IMR-90 (cell line): ENCODE data around the gene RALGAPB. TPM values are rescaled to one million over a fixed set of nuclear protein-coding genes. Genes with fewer than 3 reads are reported as not detected.

ENCODE experiments used
- ATAC-seq: fragments of 200-7000 bp; cut with Tn5 transposase; 2 replicates; pipeline ENCODE4 v1.9.1; 2020; ENCODE audit warnings: low read depth, mild to moderate bottlenecking, moderate library complexity
- BruUV-seq: library from RNA; stranded (reverse); fragments of 400-500 nt; replicated peaks from 2 replicates; lab custom pipeline; 2021; lab: Mats Ljungman, UMichigan
- CTCF ChIA-PET: fragments of 300-600 bp; formaldehyde crosslinking; extraction: SDS; loops from one replicate; lab custom pipeline; 2021; ENCODE audit warnings: antibody characterized with exemption; lab: Yijun Ruan, JAX
- POLR2A ChIA-PET: fragments of 300-600 bp; sonication (Branson Sonifier 250); formaldehyde crosslinking; loops from one replicate; lab custom pipeline; 2022; ENCODE audit warnings: antibody characterized with exemption; ENCODE audit not compliant: unreplicated experiment; lab: Charles Lee
- DNase-seq: peaks from one replicate; pipeline ENCODE4 v3.0.0; 2013
- H2AFZ ChIP-seq: replicated peaks from 2 replicates; pipeline ENCODE3; 2013; ENCODE audit warnings: low read length, mild to moderate bottlenecking; ENCODE audit not compliant: poor library complexity
- H2AK5ac ChIP-seq: 2 replicates; pipeline ENCODE4 v1.6.1; 2013; ENCODE audit warnings: low read depth, low read length, inconsistent platforms
- H2AK9ac ChIP-seq: replicated peaks from 2 replicates; pipeline ENCODE3; 2013; ENCODE audit warnings: mild to moderate bottlenecking, low read depth, low read length, moderate library complexity; ENCODE audit not compliant: poor library complexity
- H2BK120ac ChIP-seq: 2 replicates; pipeline ENCODE4 v1.6.1; 2013; ENCODE audit warnings: low read depth, low read length, inconsistent platforms
- H2BK15ac ChIP-seq: 3 replicates; pipeline ENCODE4 v1.6.1; 2013; ENCODE audit warnings: low read depth, low read length, inconsistent platforms
- H2BK20ac ChIP-seq: 2 replicates; pipeline ENCODE4 v1.6.1; 2013; ENCODE audit warnings: low read depth, mild to moderate bottlenecking, inconsistent platforms, low read length, moderate library complexity
- H2BK5ac ChIP-seq: 2 replicates; pipeline ENCODE4 v1.6.1; 2013; ENCODE audit warnings: mild to moderate bottlenecking, low read depth, low read length, inconsistent platforms; ENCODE audit not compliant: poor library complexity, severe bottlenecking
- H3K14ac ChIP-seq: replicated peaks from 2 replicates; pipeline ENCODE4 v1.6.1; 2013; ENCODE audit warnings: low read depth, low read length, inconsistent platforms
- H3K18ac ChIP-seq: 2 replicates; pipeline ENCODE4 v1.6.1; 2013; ENCODE audit warnings: low read depth, low read length, control low read depth
- H3K23ac ChIP-seq: 2 replicates; pipeline ENCODE4 v1.6.1; 2013; ENCODE audit warnings: low read depth, low read length, inconsistent platforms
- H3K27ac ChIP-seq: 2 replicates; pipeline ENCODE4 v1.5.1; 2013; ENCODE audit warnings: mild to moderate bottlenecking, control low read depth, low read length; ENCODE audit not compliant: insufficient read depth
- H3K27me3 ChIP-seq: 2 replicates; pipeline ENCODE4 v1.6.1; 2013; ENCODE audit warnings: low read length; ENCODE audit not compliant: control insufficient read depth, insufficient read depth
- H3K36me3 ChIP-seq: 2 replicates; pipeline ENCODE4 v1.6.1; 2013; ENCODE audit warnings: low read length, mixed read lengths; ENCODE audit not compliant: control insufficient read depth, insufficient read depth
- H3K4ac ChIP-seq: 2 replicates; pipeline ENCODE4 v1.6.1; 2013; ENCODE audit warnings: low read depth, low read length, inconsistent platforms
- H3K4me1 ChIP-seq: 2 replicates; pipeline ENCODE4 v1.6.1; 2013; ENCODE audit warnings: low read length, mixed read lengths; ENCODE audit not compliant: control insufficient read depth, insufficient read depth
- H3K4me2 ChIP-seq: 2 replicates; pipeline ENCODE4 v1.6.1; 2013; ENCODE audit warnings: low read depth, mild to moderate bottlenecking, control low read depth, low read length, moderate library complexity
- H3K4me3 ChIP-seq: 2 replicates; pipeline ENCODE4 v1.5.1; 2013; ENCODE audit warnings: low read depth, mild to moderate bottlenecking, control low read depth, low read length, moderate library complexity; ENCODE audit not compliant: insufficient read depth
- H3K56ac ChIP-seq: 2 replicates; pipeline ENCODE4 v1.6.1; 2013; ENCODE audit warnings: low read length, inconsistent platforms; ENCODE audit not compliant: insufficient read depth; ENCODE audit errors: extremely low read depth
- H3K79me1 ChIP-seq, 2 experiments: 2 replicates each; pipeline ENCODE4 v1.6.1; 2013; ENCODE audit warnings: low read length in 2 of 2, inconsistent platforms in 1 of 2, low read depth in 1 of 2
- H3K9ac ChIP-seq: 2 replicates; pipeline ENCODE4 v1.6.1; 2013; ENCODE audit warnings: low read depth, low read length, control low read depth
- H3K9me1 ChIP-seq: 2 replicates; pipeline ENCODE4 v1.6.1; 2013; ENCODE audit warnings: low read length, inconsistent platforms; ENCODE audit not compliant: insufficient read depth
- H3K9me3 ChIP-seq: 2 replicates; pipeline ENCODE4 v1.6.1; 2013; ENCODE audit warnings: low read length; ENCODE audit not compliant: control insufficient read depth, insufficient read depth
- H4K20me1 ChIP-seq: 2 replicates; pipeline ENCODE4 v1.6.1; 2013; ENCODE audit warnings: low read length, inconsistent platforms; ENCODE audit not compliant: insufficient read depth
- H4K5ac ChIP-seq: 2 replicates; pipeline ENCODE4 v1.6.1; 2013; ENCODE audit warnings: mild to moderate bottlenecking, low read depth, low read length, control low read depth
- H4K8ac ChIP-seq, 2 experiments: 2 replicates each; pipeline ENCODE4 v1.6.1; 2013; ENCODE audit warnings: low read depth in 2 of 2, low read length in 2 of 2, control low read depth in 1 of 2, inconsistent platforms in 1 of 2
- H4K91ac ChIP-seq: 2 replicates; pipeline ENCODE4 v1.6.1; 2013; ENCODE audit warnings: low read depth, low read length, inconsistent platforms; ENCODE audit not compliant: insufficient read depth
- BHLHE40 ChIP-seq: fragments of 150-350 bp; IDR thresholded peaks from 2 replicates; pipeline ENCODE4 v1.6.1; 2016; ENCODE audit warnings: mild to moderate bottlenecking, low read depth, low read length
- CEBPB ChIP-seq: IDR thresholded peaks from 2 replicates; pipeline ENCODE4 v1.6.1; 2012; ENCODE audit warnings: low read depth, low read length, improper control_type of control experiment
- CHD1 ChIP-seq: IDR thresholded peaks from 2 replicates; pipeline ENCODE4 v1.6.1; 2012; ENCODE audit warnings: low read depth, low read length, improper control_type of control experiment
- ELK1 ChIP-seq: fragments of 150-350 bp; IDR thresholded peaks from 2 replicates; pipeline ENCODE4 v1.6.1; 2016; ENCODE audit warnings: low read depth, mild to moderate bottlenecking, low read length, moderate library complexity, borderline replicate concordance
- FOS ChIP-seq: fragments of 150-350 bp; IDR thresholded peaks from 2 replicates; pipeline ENCODE4 v1.6.1; 2016; ENCODE audit warnings: low read depth, low read length
- MAFK ChIP-seq: IDR thresholded peaks from 2 replicates; pipeline ENCODE4 v1.6.1; 2012; ENCODE audit warnings: low read depth, low read length, improper control_type of control experiment
- MAZ ChIP-seq: IDR thresholded peaks from 2 replicates; pipeline ENCODE4 v1.6.1; 2012; ENCODE audit warnings: low read depth, mild to moderate bottlenecking, low read length, improper control_type of control experiment, moderate library complexity, borderline replicate concordance
- MXI1 ChIP-seq: IDR thresholded peaks from 2 replicates; pipeline ENCODE4 v1.6.1; 2012; ENCODE audit warnings: low read depth, mild to moderate bottlenecking, low read length, moderate library complexity, borderline replicate concordance
- POLR2A ChIP-seq: IDR thresholded peaks from 2 replicates; pipeline ENCODE4 v1.6.1; 2012; ENCODE audit warnings: mild to moderate bottlenecking, low read depth, low read length
- RAD21 ChIP-seq: IDR thresholded peaks from 2 replicates; pipeline ENCODE4 v1.6.1; 2012; ENCODE audit warnings: low read length, improper control_type of control experiment
- RCOR1 ChIP-seq: IDR thresholded peaks from 2 replicates; pipeline ENCODE4 v1.6.1; 2012; ENCODE audit warnings: mild to moderate bottlenecking, low read length, improper control_type of control experiment; ENCODE audit not compliant: insufficient replicate concordance
- RFX5 ChIP-seq: IDR thresholded peaks from 2 replicates; pipeline ENCODE4 v1.8.0; 2012; ENCODE audit warnings: low read depth, mild to moderate bottlenecking, low read length, moderate library complexity
- USF2 ChIP-seq: fragments of 150-350 bp; IDR thresholded peaks from 2 replicates; pipeline ENCODE4 v1.6.1; 2017; ENCODE audit warnings: mild to moderate bottlenecking, antibody characterized with exemption, low read length, low read depth
- WGBS, 2 experiments: methylation state at CpG; one replicate each; pipeline versions ENCODE4 v1.1.5 to v1.1.7; 2013; ENCODE audit warnings: missing lambda C conversion rate in 2 of 2; ENCODE audit not compliant: insufficient read length in 1 of 2; ENCODE audit errors: extremely low coverage in 2 of 2; 5-methylcytosine and 5-hydroxymethylcytosine counted together
- dilution Hi-C: fragments of 300-500 bp; cut with HindIII; formaldehyde crosslinking; loops from one replicate; pipeline ENCODE4 v1.14.3; 2018; ENCODE audit warnings: low sequenced_read_pairs; ENCODE audit not compliant: unreplicated experiment
- in situ Hi-C: fragments of 300-500 bp; cut with MboI; formaldehyde crosslinking; loops from 3 replicates; pipeline ENCODE4 v1.14.3; 2019; ENCODE audit warnings: low sequenced_read_pairs, inconsistent platforms, mixed read lengths
- intact Hi-C: fragments of 100-400 bp; cut with micrococcal nuclease; formaldehyde crosslinking; loops from 2 replicates; pipeline ENCODE4 v1.10.0; 2022
- polyA plus RNA-seq, 3 experiments: library from polyadenylated mRNA; depleted of rRNA; stranded (reverse); fragments of >200 nt; gene quantifications; 2 replicates each; pipeline ENCODE4 v1.2.3, GENCODE V29; 2012; ENCODE audit warnings: low replicate concordance in 1 of 3
- total RNA-seq: library from RNA; depleted of rRNA; stranded (reverse); fragments of >200 nt; gene quantifications from 2 replicates; pipeline ENCODE4 v1.2.3, GENCODE V29; 2012

RALGAPB gene
- total and polyA plus RNA-seq, 2 of the 4 experiments (the other 2 are of a cell fraction) = 12.7 to 30.3 TPM

DNA sequence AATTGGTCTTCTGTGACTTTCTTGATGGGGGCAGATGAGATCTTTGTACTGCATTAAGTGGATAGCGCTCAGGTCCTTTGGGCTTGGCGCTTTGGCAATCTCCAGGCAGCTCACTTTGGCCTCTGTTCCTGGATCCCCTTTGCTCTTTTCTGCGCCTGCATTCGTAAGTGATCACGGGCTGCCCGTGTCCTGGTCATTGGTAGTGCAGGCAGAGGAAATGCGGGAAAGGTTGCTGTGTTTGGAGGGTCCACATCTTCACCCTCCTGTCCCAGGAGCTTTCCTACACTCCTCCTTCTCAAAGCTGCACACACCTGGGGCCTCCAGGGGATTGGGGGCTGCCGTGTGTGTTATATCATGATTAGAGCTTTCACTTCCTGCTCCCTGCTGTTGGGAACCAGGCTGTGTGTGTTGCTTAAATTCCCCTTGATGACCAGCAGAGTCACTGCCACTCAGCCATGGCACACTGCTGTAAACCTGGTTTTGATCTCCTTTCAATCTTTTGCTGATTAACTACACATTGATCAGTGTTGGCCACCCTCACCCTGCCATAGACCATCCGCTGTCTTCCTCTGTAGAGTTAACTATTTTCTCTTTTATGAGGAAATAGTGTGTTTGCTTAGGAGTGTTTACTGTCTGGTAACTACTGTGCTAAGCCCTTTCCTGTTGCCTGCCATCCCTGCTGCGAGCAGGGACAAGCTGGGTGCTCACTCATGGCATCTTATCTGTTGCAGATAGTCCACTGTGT, 24.5 kb upstream of the RALGAPB start (continued):
- no peak for TF ChIP-seq MAFK
- no peak for TF ChIP-seq POLR2A

GRCh38 chr20:38449046-38449445, 23.6 kb upstream of the RALGAPB start:
- dilution Hi-C loops = no loop called here
- TF ChIP-seq RAD21 = no peak
- TF ChIP-seq ELK1 = no peak
- TF ChIP-seq MAZ = no peak
- no peak for TF ChIP-seq BHLHE40
- TF ChIP-seq USF2 = no peak
- no peak for TF ChIP-seq CEBPB
- no peak for TF ChIP-seq RFX5
- TF ChIP-seq CHD1 = no peak
- TF ChIP-seq FOS = no peak
- no peak for TF ChIP-seq MXI1
- TF ChIP-seq MAFK = no peak
- no peak for TF ChIP-seq RCOR1
- Histone ChIP-seq H2BK15ac (no peak overlapping the region), H4K5ac (no peak overlapping the region), H3K27me3 (no peaks in the 10 kb centered on the region), H3K14ac (no peak overlapping the region), H4K91ac (no peak overlapping the region), H2BK120ac (no peak overlapping the region), H4K20me1 (no peaks in the 10 kb centered on the region), H2AK9ac (no peak overlapping the region), H3K36me3 (peaks cover 27% of the 10 kb centered on the region), H3K4me1 (peaks cover 8% of the 10 kb centered on the region), H3K23ac (0 out of 2 replicates have a peak overlapping the region, but pooled peaks have one; percentile 7), H2BK5ac (no peak overlapping the region), H3K4me2 (no peak overlapping the region), H3K9me1 (peaks cover 24% of the 10 kb centered on the region), H3K79me1 (peaks cover 8 to 49% of the 10 kb centered on the region in 2 experiments; a peak in 3 of 4 replicates), H3K27ac (no peak overlapping the region), H2BK20ac (no peak overlapping the region), H3K4ac (no peak overlapping the region), H3K56ac (no peak overlapping the region), H3K18ac (no peak overlapping the region), H2AFZ (no peak overlapping the region), H2AK5ac (no peak overlapping the region), H4K8ac (no peak overlapping the region), H3K9ac (no peak overlapping the region), H3K4me3 (no peak overlapping the region), H3K9me3 (no peaks in the 10 kb centered on the region)
- intact Hi-C loops = no loop called here
- DNase-seq = no peak
- CTCF ChIA-PET = no interaction called here
- in situ Hi-C loops = no loop called here
- ATAC-seq = no peak
- POLR2A ChIA-PET = no interaction called here
- WGBS, 2 experiments = 33% methylated on average over 1 of the region's 3 CpGs; no CpG with 5 or more reads in 1 of the 2 experiments
- no TSS peak for BruUV-seq
